ENCODE results near the gene BSPRY.

BSPRY gene

DNA sequence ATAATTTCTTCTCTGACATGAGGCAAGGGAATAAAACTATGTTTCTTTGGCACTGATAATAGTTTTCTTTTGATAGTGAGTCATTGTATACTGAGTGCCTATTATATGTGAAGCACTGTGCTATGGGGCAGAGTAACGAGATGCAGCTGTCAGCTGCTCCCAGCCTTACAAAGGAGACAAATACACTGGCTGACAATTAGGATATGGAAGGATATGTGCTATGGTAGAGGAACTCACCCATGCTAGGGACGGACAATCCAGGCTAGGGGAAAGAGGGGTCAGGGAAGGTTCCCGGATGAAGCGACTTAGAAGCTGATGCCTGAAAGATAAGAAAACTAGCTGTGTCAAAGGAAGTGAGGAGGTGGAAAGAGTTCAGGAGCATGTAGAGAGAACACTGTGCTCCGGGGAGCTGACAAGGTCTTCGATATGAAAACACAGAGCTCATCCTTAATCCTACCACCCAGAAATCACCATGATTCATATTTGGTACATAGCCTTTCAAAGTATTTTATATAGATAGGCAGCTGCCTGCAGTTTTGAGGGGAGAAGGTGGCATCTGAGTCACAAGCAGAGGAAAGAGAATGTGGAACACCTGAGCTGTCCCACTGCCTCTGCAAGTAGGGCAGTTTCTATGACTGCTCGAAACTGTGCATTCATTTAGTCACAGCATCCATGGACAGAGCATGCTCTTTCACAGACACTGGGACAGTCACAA, 12.1 kb downstream of the BSPRY start:
- TF ChIP-seq YY1 (IDR thresholded peaks at IDR 0.05; ENCODE audit: low read depth) (no peak), CEBPB (IDR thresholded peaks at IDR 0.05) (no peak)

DNA sequence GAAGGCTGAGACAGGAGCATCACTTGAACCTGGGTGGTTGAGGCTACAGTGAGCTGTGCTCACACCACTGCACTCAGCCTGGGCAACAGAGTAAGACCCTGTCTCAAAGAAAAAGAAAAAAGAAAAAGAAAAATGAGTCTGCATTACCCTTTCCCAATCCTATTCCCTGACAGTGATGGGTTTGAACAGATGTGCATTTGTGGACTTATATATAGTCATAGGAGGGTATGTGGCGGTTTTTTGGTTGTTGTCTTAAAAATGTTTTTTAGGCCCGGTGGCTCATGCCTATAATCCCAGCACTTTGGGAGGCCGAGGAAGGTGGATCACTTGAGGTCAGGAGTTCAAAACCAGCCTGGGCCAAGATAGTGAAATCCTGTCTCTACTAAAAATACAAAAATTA, 14.0 kb downstream of the BSPRY start:
- TF ChIP-seq, protein P1, sequence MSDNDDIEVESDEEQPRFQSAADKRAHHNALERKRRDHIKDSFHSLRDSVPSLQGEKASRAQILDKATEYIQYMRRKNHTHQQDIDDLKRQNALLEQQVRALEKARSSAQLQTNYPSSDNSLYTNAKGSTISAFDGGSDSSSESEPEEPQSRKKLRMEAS (IDR thresholded peaks at IDR 0.05), result no peak

DNA sequence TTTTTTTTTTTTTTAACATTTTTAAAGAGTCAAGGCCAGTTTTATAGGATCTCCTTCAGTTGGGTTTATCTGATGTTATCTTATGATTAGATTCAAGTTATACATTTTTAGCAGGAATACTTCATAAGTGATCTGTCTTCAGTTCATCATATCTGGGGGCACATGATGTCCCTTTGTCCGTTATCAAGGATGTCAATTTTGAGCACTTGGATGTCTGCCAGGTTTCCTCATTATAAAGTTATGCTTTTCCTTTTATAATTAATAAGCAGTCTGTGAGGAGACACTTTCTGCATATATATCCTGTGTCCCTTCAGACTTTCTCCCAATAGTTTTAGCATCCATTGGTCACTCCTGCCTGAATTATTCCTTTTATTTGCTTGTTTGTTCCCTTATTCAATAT, 15.6 kb downstream of the BSPRY start:
- TF ChIP-seq, protein P1 (IDR thresholded peaks at IDR 0.05), result no peak
- TF ChIP-seq NFIC (IDR thresholded peaks at IDR 0.05) (no peak), TAF1 (IDR thresholded peaks at IDR 0.05; ENCODE audit: low read depth) (no peak), FOXM1 (IDR thresholded peaks at IDR 0.05; ENCODE audit: borderline replicate concordance, low read depth) (no peak), CEBPB (IDR thresholded peaks at IDR 0.05) (no peak), YY1 (IDR thresholded peaks at IDR 0.05; ENCODE audit: low read depth) (no peak), EGR1 (IDR thresholded peaks at IDR 0.05) (no peak)
- TF ChIP-seq, protein P2, sequence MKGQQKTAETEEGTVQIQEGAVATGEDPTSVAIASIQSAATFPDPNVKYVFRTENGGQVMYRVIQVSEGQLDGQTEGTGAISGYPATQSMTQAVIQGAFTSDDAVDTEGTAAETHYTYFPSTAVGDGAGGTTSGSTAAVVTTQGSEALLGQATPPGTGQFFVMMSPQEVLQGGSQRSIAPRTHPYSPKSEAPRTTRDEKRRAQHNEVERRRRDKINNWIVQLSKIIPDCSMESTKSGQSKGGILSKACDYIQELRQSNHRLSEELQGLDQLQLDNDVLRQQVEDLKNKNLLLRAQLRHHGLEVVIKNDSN (IDR thresholded peaks at IDR 0.05), result no peak

DNA sequence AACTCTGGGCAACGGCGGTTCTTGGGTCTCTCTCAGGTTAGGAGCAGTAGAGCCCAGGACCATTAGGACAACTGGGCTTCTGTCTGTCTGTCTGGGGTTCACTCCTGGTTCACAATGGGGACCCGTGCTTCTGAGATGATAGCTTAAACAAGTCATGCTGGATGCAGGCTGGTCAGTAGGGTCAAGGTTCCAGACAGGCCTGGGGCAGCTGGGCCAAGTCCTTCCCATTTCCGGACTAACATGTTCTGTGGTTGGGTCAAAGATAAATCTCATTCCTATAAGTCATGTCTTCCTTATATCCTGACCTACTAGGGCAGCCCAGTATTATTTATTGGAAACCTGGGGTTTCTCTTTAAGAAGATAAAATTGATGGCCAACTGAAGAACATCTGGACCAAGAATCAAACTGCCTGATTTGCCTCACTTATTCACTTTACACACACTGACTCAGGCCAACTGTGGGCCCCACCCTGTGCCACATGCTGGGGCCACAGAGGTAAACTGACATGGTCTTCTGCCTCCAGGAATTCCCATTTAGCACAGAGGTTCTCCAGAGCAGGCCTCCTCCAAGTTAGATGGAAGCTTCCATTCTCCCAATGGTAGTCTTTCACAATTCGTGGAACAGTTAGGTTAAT, 19.1 kb downstream of the BSPRY start:
- TF ChIP-seq YY1 (IDR thresholded peaks at IDR 0.05; ENCODE audit: low read depth) (no peak), EGR1 (IDR thresholded peaks at IDR 0.05) (no peak), CEBPB (IDR thresholded peaks at IDR 0.05) (no peak), ZBTB7A (IDR thresholded peaks at IDR 0.05; ENCODE audit: low read depth) (no peak), EP300 (IDR thresholded peaks at IDR 0.05; ENCODE audit: borderline replicate concordance) (no peak), NFIC (IDR thresholded peaks at IDR 0.05) (no peak), TEAD4 (IDR thresholded peaks at IDR 0.05) (no peak), CREB1 (IDR thresholded peaks at IDR 0.05; ENCODE audit: low read depth) (no peak), FOXM1 (IDR thresholded peaks at IDR 0.05; ENCODE audit: borderline replicate concordance, low read depth) (no peak), TAF1 (IDR thresholded peaks at IDR 0.05; ENCODE audit: low read depth) (no peak), RAD21 (IDR thresholded peaks at IDR 0.05; ENCODE audit: low read depth) (no peak), TCF12 (IDR thresholded peaks at IDR 0.05; ENCODE audit: low read depth) (no peak)
- TF ChIP-seq, protein P3, sequence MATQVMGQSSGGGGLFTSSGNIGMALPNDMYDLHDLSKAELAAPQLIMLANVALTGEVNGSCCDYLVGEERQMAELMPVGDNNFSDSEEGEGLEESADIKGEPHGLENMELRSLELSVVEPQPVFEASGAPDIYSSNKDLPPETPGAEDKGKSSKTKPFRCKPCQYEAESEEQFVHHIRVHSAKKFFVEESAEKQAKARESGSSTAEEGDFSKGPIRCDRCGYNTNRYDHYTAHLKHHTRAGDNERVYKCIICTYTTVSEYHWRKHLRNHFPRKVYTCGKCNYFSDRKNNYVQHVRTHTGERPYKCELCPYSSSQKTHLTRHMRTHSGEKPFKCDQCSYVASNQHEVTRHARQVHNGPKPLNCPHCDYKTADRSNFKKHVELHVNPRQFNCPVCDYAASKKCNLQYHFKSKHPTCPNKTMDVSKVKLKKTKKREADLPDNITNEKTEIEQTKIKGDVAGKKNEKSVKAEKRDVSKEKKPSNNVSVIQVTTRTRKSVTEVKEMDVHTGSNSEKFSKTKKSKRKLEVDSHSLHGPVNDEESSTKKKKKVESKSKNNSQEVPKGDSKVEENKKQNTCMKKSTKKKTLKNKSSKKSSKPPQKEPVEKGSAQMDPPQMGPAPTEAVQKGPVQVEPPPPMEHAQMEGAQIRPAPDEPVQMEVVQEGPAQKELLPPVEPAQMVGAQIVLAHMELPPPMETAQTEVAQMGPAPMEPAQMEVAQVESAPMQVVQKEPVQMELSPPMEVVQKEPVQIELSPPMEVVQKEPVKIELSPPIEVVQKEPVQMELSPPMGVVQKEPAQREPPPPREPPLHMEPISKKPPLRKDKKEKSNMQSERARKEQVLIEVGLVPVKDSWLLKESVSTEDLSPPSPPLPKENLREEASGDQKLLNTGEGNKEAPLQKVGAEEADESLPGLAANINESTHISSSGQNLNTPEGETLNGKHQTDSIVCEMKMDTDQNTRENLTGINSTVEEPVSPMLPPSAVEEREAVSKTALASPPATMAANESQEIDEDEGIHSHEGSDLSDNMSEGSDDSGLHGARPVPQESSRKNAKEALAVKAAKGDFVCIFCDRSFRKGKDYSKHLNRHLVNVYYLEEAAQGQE (IDR thresholded peaks at IDR 0.05; ENCODE audit: low read depth), result no peak
- TF ChIP-seq, protein P2 (IDR thresholded peaks at IDR 0.05), result no peak
- TF ChIP-seq, protein P1 (IDR thresholded peaks at IDR 0.05), result no peak

DNA sequence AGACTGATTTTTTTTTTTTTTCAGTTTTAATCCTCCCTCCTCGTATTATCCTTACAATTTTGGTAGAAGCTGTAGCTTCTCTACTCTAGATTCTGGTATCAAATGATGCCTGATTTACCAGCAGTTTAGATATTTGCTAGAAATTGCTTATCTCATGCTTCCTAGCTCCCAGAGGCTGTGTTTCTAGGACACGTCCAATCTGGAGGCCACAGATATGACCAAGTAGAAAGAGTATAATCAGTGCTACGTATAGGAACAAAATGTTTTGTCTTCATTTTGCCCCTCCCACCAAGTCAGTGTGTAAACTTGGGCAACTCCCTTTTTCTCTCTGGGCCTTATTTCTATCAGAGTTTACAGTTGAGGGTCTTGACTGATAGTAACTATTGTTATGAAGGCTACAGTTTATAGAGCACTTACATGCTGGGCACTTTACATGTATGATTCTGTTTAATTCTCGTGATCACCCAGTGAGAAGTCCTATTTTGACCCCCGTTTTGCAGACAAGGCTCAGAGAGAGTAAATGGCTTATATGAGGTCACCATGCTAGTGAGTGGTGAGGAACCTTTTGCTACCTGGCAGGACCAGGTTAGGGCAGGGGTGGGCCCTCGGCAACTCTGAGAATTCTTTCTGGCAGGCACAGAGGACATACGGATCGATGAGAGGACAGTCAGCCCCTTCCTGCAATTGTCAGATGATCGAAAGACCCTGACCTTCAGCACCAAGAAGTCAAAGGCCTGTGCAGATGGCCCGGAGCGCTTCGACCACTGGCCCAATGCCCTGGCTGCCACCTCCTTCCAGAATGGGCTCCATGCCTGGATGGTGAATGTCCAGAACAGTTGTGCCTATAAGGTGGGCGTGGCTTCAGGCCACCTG, 19.9 kb downstream of the BSPRY start:
- TF ChIP-seq EGR1 (IDR thresholded peaks at IDR 0.05), result no peak
- TF ChIP-seq EP300 (IDR thresholded peaks at IDR 0.05; ENCODE audit: borderline replicate concordance), result no peak
- TF ChIP-seq TAF1 (IDR thresholded peaks at IDR 0.05; ENCODE audit: low read depth), result no peak
- no peak for TF ChIP-seq ZBTB7A (IDR thresholded peaks at IDR 0.05; ENCODE audit: low read depth)
- no peak for TF ChIP-seq CEBPB (IDR thresholded peaks at IDR 0.05)
- no peak for TF ChIP-seq NFIC (IDR thresholded peaks at IDR 0.05)
- TF ChIP-seq, protein P3 (IDR thresholded peaks at IDR 0.05; ENCODE audit: low read depth), result no peak
- TF ChIP-seq, protein P2 (IDR thresholded peaks at IDR 0.05), result no peak
- TF ChIP-seq, protein P1 (IDR thresholded peaks at IDR 0.05), result no peak
- TF ChIP-seq RAD21 (IDR thresholded peaks at IDR 0.05; ENCODE audit: low read depth), result no peak
